Renal pelvis (tissue), 4 donors: ENCODE results near the gene SLC38A3. TPM values are rescaled to one million over a fixed set of nuclear protein-coding genes. Genes with fewer than 3 reads are reported as not detected.
A peak's percentile ranks its signal among the peaks of the same experiment; 100 is the strongest.
"Not testable (repeated sequence)": the region's sequence is repeated elsewhere in the genome, so short reads cannot be mapped to it uniquely, and the experiment has no call there.

Experiments
- DNase-seq: peaks from one replicate; pipeline ENCODE4 v3.0.0-alpha.2; 2013
- polyA plus RNA-seq, 3 donors: library from polyadenylated mRNA; unstranded; fragments of 120-200 nt; gene quantifications; one replicate each; pipeline ENCODE4 v1.2.1, GENCODE V29; 2013; ENCODE audit not compliant: insufficient read length in 3 of 3

SLC38A3 gene
- polyA plus RNA-seq, 3 donors: 8.3 to 9.4 (median 9.1) TPM

- DNase-seq: no peak
Observed at GRCh38 chr3:50248387-50248786, 43.3 kb downstream of the SLC38A3 start.

GRCh38 chr3:50249457-50249856 lies 44.4 kb downstream of the SLC38A3 start:
- no peak for DNase-seq

- DNase-seq: no peak
Observed at GRCh38 chr3:50250514-50250913, 45.4 kb downstream of the SLC38A3 start.

- DNase-seq: no peak
Observed at GRCh38 chr3:50251220-50251619, 46.1 kb downstream of the SLC38A3 start.

- DNase-seq: no peak
Observed at GRCh38 chr3:50254577-50255250, 49.6 kb downstream of the SLC38A3 start.

GRCh38 chr3:50255251-50255615 lies 50.2 kb downstream of the SLC38A3 start:
- no peak for DNase-seq

GRCh38 chr3:50256978-50257890 lies 52.2 kb downstream of the SLC38A3 start:
- DNase-seq: no peak

- no peak for DNase-seq
Observed at GRCh38 chr3:50258029-50258680, 53.1 kb downstream of the SLC38A3 start.

GRCh38 chr3:50258979-50259378 lies 53.9 kb downstream of the SLC38A3 start:
- no peak for DNase-seq

- no peak for DNase-seq
Observed at GRCh38 chr3:50259432-50260026, 54.5 kb downstream of the SLC38A3 start.

GRCh38 chr3:50260027-50260941 lies 55.2 kb downstream of the SLC38A3 start:
- peak; percentile 92 for DNase-seq

- DNase-seq: no peak
Observed at GRCh38 chr3:50260942-50261441, 55.9 kb downstream of the SLC38A3 start.

GRCh38 chr3:50261505-50261904 lies 56.4 kb downstream of the SLC38A3 start:
- DNase-seq: no peak

- DNase-seq: not testable (repeated sequence)
Observed at GRCh38 chr3:50262200-50262599, 57.1 kb downstream of the SLC38A3 start.

- DNase-seq: no peak
Observed at GRCh38 chr3:50262778-50263177, 57.7 kb downstream of the SLC38A3 start.

GRCh38 chr3:50263478-50264382 lies 58.7 kb downstream of the SLC38A3 start:
- no peak for DNase-seq

GRCh38 chr3:50264383-50264963 lies 59.4 kb downstream of the SLC38A3 start:
- DNase-seq: peak; percentile 98

- DNase-seq: no peak
Observed at GRCh38 chr3:50264964-50265485, 60.0 kb downstream of the SLC38A3 start.

GRCh38 chr3:50265571-50265970 lies 60.5 kb downstream of the SLC38A3 start:
- DNase-seq: no peak
